CD14-positive monocyte (primary cell): ENCODE data around the gene PIK3C3. TPM values are rescaled to one million over a fixed set of nuclear protein-coding genes. Genes with fewer than 3 reads are reported as not detected.

Experiments
- DNase-seq, 3 donors: peaks; one replicate each; pipeline ENCODE4 v3.0.0-alpha.2; 2011 to 2022
- H2AFZ ChIP-seq: 2 replicates; pipeline ENCODE4 v1.6.0; 2012; ENCODE audit warnings: mild to moderate bottlenecking, low read depth, low read length, inconsistent platforms; ENCODE audit not compliant: insufficient read depth, poor library complexity, severe bottlenecking
- H3K27ac ChIP-seq, 2 donors: 1 replicate in 1 of 2; 2 replicates in 1 of 2; pipeline ENCODE4 v1.5.1; 2012 to 2013; ENCODE audit warnings: low read length in 2 of 2, control low read depth in 1 of 2, inconsistent platforms in 1 of 2, low read depth in 1 of 2, mild to moderate bottlenecking in 1 of 2
- H3K27me3 ChIP-seq, 2 donors: one replicate each; pipeline versions ENCODE4 v1.6.0 to v1.6.1; 2011 to 2013; ENCODE audit warnings: low read length in 2 of 2; ENCODE audit not compliant: control insufficient read depth in 2 of 2, insufficient read depth in 2 of 2
- H3K36me3 ChIP-seq, 2 donors: replicated peaks in 1 of 2; 1 replicate in 1 of 2; 2 replicates in 1 of 2; pipeline versions ENCODE4 v1.5.1 to v1.6.1; 2012 to 2013; ENCODE audit warnings: low read length in 2 of 2, control low read depth in 1 of 2, inconsistent platforms in 1 of 2, mild to moderate bottlenecking in 1 of 2; ENCODE audit not compliant: insufficient read depth in 2 of 2, control insufficient read depth in 1 of 2
- H3K4me1 ChIP-seq, 2 donors: 1 replicate in 1 of 2; 2 replicates in 1 of 2; pipeline versions ENCODE4 v1.5.1 to v1.6.1; 2012 to 2013; ENCODE audit warnings: low read length in 2 of 2, control low read depth in 1 of 2, inconsistent platforms in 1 of 2, mild to moderate bottlenecking in 1 of 2, moderate library complexity in 1 of 2; ENCODE audit not compliant: insufficient read depth in 2 of 2, control insufficient read depth in 1 of 2
- H3K4me2 ChIP-seq: replicated peaks from 2 replicates; pipeline ENCODE3; 2012; ENCODE audit warnings: low read length, moderate library complexity, mild to moderate bottlenecking; ENCODE audit not compliant: poor library complexity, severe bottlenecking; ENCODE audit errors: extremely low read depth
- H3K4me3 ChIP-seq, 3 experiments: fragments of 200-600 bp in 1 of 3; sonication (generic) in 1 of 3; replicated peaks in 1 of 3; 1 replicate in 2 of 3; 2 replicates in 1 of 3; pipeline ENCODE4 v1.5.1; 2011 to 2013; ENCODE audit warnings: low read length in 3 of 3, mild to moderate bottlenecking in 3 of 3, control low read depth in 2 of 3, low read depth in 2 of 3, inconsistent platforms in 1 of 3, moderate library complexity in 1 of 3
- H3K79me2 ChIP-seq: 2 replicates; pipeline ENCODE4 v1.6.0; 2012; ENCODE audit warnings: mild to moderate bottlenecking, control low read depth, inconsistent platforms, low read length, moderate library complexity; ENCODE audit not compliant: insufficient read depth
- H3K9ac ChIP-seq: 2 replicates; pipeline ENCODE4 v1.6.0; 2017; ENCODE audit warnings: low read length, mild to moderate bottlenecking; ENCODE audit not compliant: insufficient read depth, poor library complexity, severe bottlenecking
- H3K9me3 ChIP-seq, 2 donors: replicated peaks in 1 of 2; 1 replicate in 1 of 2; 2 replicates in 1 of 2; pipeline versions ENCODE4 v1.5.1 to v1.6.1; 2012 to 2013; ENCODE audit warnings: low read length in 2 of 2, control low read depth in 1 of 2; ENCODE audit not compliant: control insufficient read depth in 1 of 2, insufficient read depth in 1 of 2
- H4K20me1 ChIP-seq: 2 replicates; pipeline ENCODE4 v1.6.0; 2012; ENCODE audit warnings: mild to moderate bottlenecking, low read length, control low read depth, moderate library complexity; ENCODE audit not compliant: insufficient read depth
- H3K27ac Mint-ChIP-seq, 7 donors: one replicate each; pipeline ENCODE4 v1.8.0; 2020; ENCODE audit warnings: mild to moderate bottlenecking in 7 of 7, mixed read lengths in 7 of 7, moderate library complexity in 6 of 7, inconsistent platforms in 2 of 7
- H3K27me3 Mint-ChIP-seq, 3 donors: one replicate each; pipeline ENCODE4 v1.8.0; 2021 to 2022; ENCODE audit warnings: low read depth in 3 of 3, mild to moderate bottlenecking in 3 of 3, mixed read lengths in 3 of 3, moderate library complexity in 3 of 3, inconsistent platforms in 1 of 3
- H3K36me3 Mint-ChIP-seq, 2 donors: one replicate each; pipeline ENCODE4 v1.8.0; 2020; ENCODE audit warnings: mixed read lengths in 2 of 2, inconsistent platforms in 1 of 2, mild to moderate bottlenecking in 1 of 2
- H3K4me1 Mint-ChIP-seq: one replicate; pipeline ENCODE4 v1.8.0; 2020; ENCODE audit warnings: mild to moderate bottlenecking, mixed read lengths
- H3K4me3 Mint-ChIP-seq, 2 donors: one replicate each; pipeline ENCODE4 v1.8.0; 2020; ENCODE audit warnings: mild to moderate bottlenecking in 2 of 2, mixed read lengths in 2 of 2, moderate library complexity in 1 of 2
- H3K9me3 Mint-ChIP-seq, 7 donors: one replicate each; pipeline ENCODE4 v1.8.0; 2020 to 2022; ENCODE audit warnings: mixed read lengths in 7 of 7, mild to moderate bottlenecking in 6 of 7, moderate library complexity in 6 of 7, inconsistent platforms in 2 of 7
- CTCF ChIP-seq: fragments of 200-600 bp; IDR thresholded peaks from one replicate; pipeline ENCODE4 v1.8.0; 2022; ENCODE audit warnings: antibody characterized with exemption, mild to moderate bottlenecking
- WGBS: methylation state at CpG from one replicate; pipeline ENCODE4 v1.1.5; 2013; ENCODE audit warnings: missing lambda C conversion rate; ENCODE audit not compliant: insufficient coverage; 5-methylcytosine and 5-hydroxymethylcytosine counted together
- intact Hi-C, 2 donors: fragments of 100-400 bp; cut with micrococcal nuclease; formaldehyde crosslinking; loops; one replicate each; pipeline versions ENCODE4 v1.15.0 to v1.15.1; 2023
- polyA plus RNA-seq, 3 donors: library from polyadenylated mRNA; depleted of rRNA in 1 of 3; unstranded in 2 of 3; stranded (reverse) in 1 of 3; fragments of 300-500 nt in 2 of 3; fragments of >200 nt in 1 of 3; fragmentation: Illumina TruSeq in 2 of 3; gene quantifications; 1 replicate in 2 of 3; 2 replicates in 1 of 3; pipeline ENCODE4 v1.2.3, GENCODE V29; 2012 to 2021

PIK3C3 gene
- polyA plus RNA-seq, 3 donors = 16.5 to 29.1 (median 25.9) TPM

DNA sequence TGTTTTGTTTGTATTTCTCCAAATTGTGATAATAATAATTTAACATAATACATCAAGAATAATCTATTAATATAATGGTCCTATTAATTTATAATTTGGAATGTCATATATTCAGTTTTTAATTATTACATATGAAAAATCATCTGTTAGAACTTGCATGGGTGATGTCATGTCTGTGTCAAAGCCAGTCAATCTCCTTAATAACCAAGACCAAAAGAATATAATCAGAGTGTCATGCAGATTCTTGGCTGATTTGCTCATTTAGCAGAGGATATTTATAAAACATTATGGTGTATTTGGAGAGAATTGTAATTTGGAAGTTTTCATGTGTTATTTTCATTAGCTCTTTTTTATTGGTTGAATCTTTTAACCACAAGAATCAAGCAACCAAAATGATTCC is 96.4 kb downstream of the PIK3C3 start:
- TF ChIP-seq CTCF = no peak
- Histone ChIP-seq H3K27ac (no peak overlapping the region), H3K9ac (no peak overlapping the region), H3K79me2 (no peaks in the 10 kb centered on the region), H3K4me3 (no peak overlapping the region), H3K27me3 (no peaks in the 10 kb centered on the region), H3K9me3 (no peaks in the 10 kb centered on the region), H3K36me3 (peaks cover 22 to 57% of the 10 kb centered on the region in 2 donors), H3K4me2 (no peak overlapping the region), H2AFZ (no peak overlapping the region), H3K4me1 (peaks cover 7 to 13% of the 10 kb centered on the region in 2 donors), H4K20me1 (peaks cover 3% of the 10 kb centered on the region)
- Mint-ChIP-seq H3K9me3 (no peaks in the 10 kb centered on the region), H3K27me3 (no peaks in the 10 kb centered on the region), H3K27ac (no peak overlapping the region), H3K4me3 (no peak overlapping the region), H3K36me3 (peaks cover 35 to 36% of the 10 kb centered on the region in 2 donors), H3K4me1 (peaks cover 19% of the 10 kb centered on the region)
- no peak for DNase-seq
- intact Hi-C loops = no loop called here

GRCh38 chr18:42052122-42052708 is 97.2 kb downstream of the PIK3C3 start:
- no peak for TF ChIP-seq CTCF
- no peak overlapping the region for H2AFZ ChIP-seq
- intact Hi-C loops = no loop called here
- no peaks in the 10 kb centered on the region for H3K9me3 Mint-ChIP-seq
- peaks cover 3% of the 10 kb centered on the region for H4K20me1 ChIP-seq
- H3K4me3 Mint-ChIP-seq = no peak overlapping the region
- no peaks in the 10 kb centered on the region for H3K27me3 ChIP-seq
- no peaks in the 10 kb centered on the region for H3K27me3 Mint-ChIP-seq
- H3K79me2 ChIP-seq = no peaks in the 10 kb centered on the region
- peaks cover 7 to 13% of the 10 kb centered on the region in 2 donors for H3K4me1 ChIP-seq
- H3K4me3 ChIP-seq = no peak overlapping the region
- peaks cover 18% of the 10 kb centered on the region for H3K4me1 Mint-ChIP-seq
- H3K27ac ChIP-seq = no peak overlapping the region
- peaks cover 22 to 53% of the 10 kb centered on the region in 2 donors for H3K36me3 ChIP-seq
- H3K4me2 ChIP-seq = no peak overlapping the region
- peaks cover 35 to 36% of the 10 kb centered on the region in 2 donors for H3K36me3 Mint-ChIP-seq
- no peaks in the 10 kb centered on the region for H3K9me3 ChIP-seq
- H3K27ac Mint-ChIP-seq = no peak overlapping the region
- 92% methylated on average over 2 of the region's 3 CpGs for WGBS
- DNase-seq = no peak
- no peak overlapping the region for H3K9ac ChIP-seq
